CD1c-positive myeloid dendritic cell (primary cell): Measurements from ENCODE around the gene TRAK1.

Source experiments
- DNase-seq: peaks from one replicate; pipeline ENCODE4 v3.0.0-alpha.2; 2016; ENCODE audit errors: extremely low spot score

Gene TRAK1

GRCh38 chr3:42204867-42205599 lies 113.9 kb downstream of the TRAK1 start:
- DNase-seq, result no peak

GRCh38 chr3:42205800-42206514 lies 114.8 kb downstream of the TRAK1 start:
- DNase-seq, result no peak

- DNase-seq, result no peak
These were observed 118.8 kb downstream of the TRAK1 start for GRCh38 chr3:42209917-42210316.

- no peak for DNase-seq
These were observed 119.6 kb downstream of the TRAK1 start for GRCh38 chr3:42210726-42211125.

GRCh38 chr3:42213417-42213816 lies 122.3 kb downstream of the TRAK1 start:
- DNase-seq, result no peak

GRCh38 chr3:42214064-42214463 lies 122.9 kb downstream of the TRAK1 start:
- no peak for DNase-seq

GRCh38 chr3:42214565-42215283 lies 123.6 kb downstream of the TRAK1 start:
- DNase-seq, result no peak

GRCh38 chr3:42216302-42216701 lies 125.1 kb downstream of the TRAK1 start:
- no peak for DNase-seq

- no peak for DNase-seq
These were observed 125.8 kb downstream of the TRAK1 start for GRCh38 chr3:42216931-42217333.

GRCh38 chr3:42220436-42221121 lies 129.4 kb downstream of the TRAK1 start:
- DNase-seq, result no peak

- no peak for DNase-seq
These were observed 132.0 kb downstream of the TRAK1 start for GRCh38 chr3:42222942-42223693.

GRCh38 chr3:42224178-42224577 lies 133.0 kb downstream of the TRAK1 start:
- DNase-seq, result no peak

- no peak for DNase-seq
These were observed 133.7 kb downstream of the TRAK1 start for GRCh38 chr3:42224658-42225421.

GRCh38 chr3:42225486-42226363 lies 134.6 kb downstream of the TRAK1 start:
- no peak for DNase-seq

- no peak for DNase-seq
These were observed 135.6 kb downstream of the TRAK1 start for GRCh38 chr3:42226470-42227425.

- DNase-seq, result no peak
These were observed 137.6 kb downstream of the TRAK1 start for GRCh38 chr3:42228796-42229195.

GRCh38 chr3:42229266-42229941 lies 138.2 kb downstream of the TRAK1 start:
- DNase-seq, result no peak
